ENCODE measurements around the gene EIF4G3. TPM values are rescaled to one million over a fixed set of nuclear protein-coding genes. Genes with fewer than 3 reads are reported as not detected.
"Not testable (repeated sequence)": the region's sequence is repeated elsewhere in the genome, so short reads cannot be mapped to it uniquely, and the experiment has no call there.

Gene EIF4G3
- total RNA-seq, 1 donor from 2014 or later, result 43.0 TPM

DNA sequence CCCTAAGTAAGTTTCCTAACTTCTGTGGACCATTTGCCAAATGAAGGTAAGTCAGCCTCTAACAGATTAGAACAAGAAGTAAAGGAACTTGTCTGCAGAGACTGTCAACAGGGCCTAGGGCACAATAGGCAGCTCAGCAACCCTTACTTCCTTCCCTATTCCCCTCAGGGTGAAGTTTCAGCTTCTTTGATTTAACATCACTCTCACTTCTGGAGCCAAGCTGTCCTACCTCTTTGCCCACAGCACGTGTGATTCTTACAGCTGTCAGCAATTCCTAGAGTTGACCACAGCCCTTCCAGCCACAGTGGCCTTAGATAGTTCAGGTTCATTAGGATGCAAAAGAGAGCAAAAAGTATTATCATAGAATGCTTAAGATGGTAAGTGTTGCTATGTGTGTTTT, 7.6 kb upstream of the EIF4G3 start:
- Histone ChIP-seq H3K27me3 (ENCODE audit: low read depth) (no peaks in the 10 kb centered on the region), H3K36me3 (no peaks in the 10 kb centered on the region), H3K4me1 (no peaks in the 10 kb centered on the region), H3K27ac (no peak overlapping the region), H3K4me3 (no peak overlapping the region), H3K9me3 (no peaks in the 10 kb centered on the region)
- ATAC-seq (peak; percentile 23 to 69), DNase-seq (no peak)
- intact Hi-C loops (cut with DNase I), result no loop called here
- TF ChIP-seq, protein P1, sequence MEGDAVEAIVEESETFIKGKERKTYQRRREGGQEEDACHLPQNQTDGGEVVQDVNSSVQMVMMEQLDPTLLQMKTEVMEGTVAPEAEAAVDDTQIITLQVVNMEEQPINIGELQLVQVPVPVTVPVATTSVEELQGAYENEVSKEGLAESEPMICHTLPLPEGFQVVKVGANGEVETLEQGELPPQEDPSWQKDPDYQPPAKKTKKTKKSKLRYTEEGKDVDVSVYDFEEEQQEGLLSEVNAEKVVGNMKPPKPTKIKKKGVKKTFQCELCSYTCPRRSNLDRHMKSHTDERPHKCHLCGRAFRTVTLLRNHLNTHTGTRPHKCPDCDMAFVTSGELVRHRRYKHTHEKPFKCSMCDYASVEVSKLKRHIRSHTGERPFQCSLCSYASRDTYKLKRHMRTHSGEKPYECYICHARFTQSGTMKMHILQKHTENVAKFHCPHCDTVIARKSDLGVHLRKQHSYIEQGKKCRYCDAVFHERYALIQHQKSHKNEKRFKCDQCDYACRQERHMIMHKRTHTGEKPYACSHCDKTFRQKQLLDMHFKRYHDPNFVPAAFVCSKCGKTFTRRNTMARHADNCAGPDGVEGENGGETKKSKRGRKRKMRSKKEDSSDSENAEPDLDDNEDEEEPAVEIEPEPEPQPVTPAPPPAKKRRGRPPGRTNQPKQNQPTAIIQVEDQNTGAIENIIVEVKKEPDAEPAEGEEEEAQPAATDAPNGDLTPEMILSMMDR (IDR thresholded peaks at IDR 0.05), result no peak

DNA sequence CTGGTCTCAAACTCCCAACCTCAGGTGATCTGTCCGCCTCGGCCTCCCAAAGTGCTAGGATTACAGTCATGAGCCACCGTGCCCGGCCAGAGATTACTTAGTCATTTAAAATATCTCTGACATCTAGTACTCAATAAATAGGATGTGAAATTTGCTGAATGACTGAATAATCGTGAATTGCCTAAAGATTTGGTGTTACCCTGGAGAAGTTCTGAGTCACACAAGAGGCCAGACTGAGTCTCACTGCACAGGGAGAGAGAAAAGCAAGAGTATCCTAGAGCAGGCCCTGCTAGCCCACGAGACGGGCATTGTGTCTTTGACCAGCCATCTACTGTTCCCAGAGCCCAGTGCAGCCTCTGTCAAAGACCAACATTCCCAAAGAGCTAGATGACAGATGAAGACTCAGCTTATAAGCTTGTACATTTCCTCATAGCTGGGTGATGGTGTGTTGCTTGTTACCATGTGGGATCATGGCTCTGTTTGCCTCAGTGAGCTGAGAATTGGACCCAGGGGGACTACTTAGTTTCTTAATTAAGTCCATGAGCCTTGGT, 5.6 kb upstream of the EIF4G3 start:
- H3K36me3 ChIP-seq, result no peaks in the 10 kb centered on the region
- DNase-seq (no peak), ATAC-seq (no peak)
- no peak overlapping the region for H3K27ac ChIP-seq
- intact Hi-C loops (cut with DNase I), result no loop called here
- H3K9me3 ChIP-seq, result no peaks in the 10 kb centered on the region
- no peaks in the 10 kb centered on the region for H3K4me1 ChIP-seq
- no peak overlapping the region for H3K4me3 ChIP-seq
- no peaks in the 10 kb centered on the region for H3K27me3 ChIP-seq (ENCODE audit: low read depth)
- TF ChIP-seq, protein P1 (IDR thresholded peaks at IDR 0.05), result no peak

DNA sequence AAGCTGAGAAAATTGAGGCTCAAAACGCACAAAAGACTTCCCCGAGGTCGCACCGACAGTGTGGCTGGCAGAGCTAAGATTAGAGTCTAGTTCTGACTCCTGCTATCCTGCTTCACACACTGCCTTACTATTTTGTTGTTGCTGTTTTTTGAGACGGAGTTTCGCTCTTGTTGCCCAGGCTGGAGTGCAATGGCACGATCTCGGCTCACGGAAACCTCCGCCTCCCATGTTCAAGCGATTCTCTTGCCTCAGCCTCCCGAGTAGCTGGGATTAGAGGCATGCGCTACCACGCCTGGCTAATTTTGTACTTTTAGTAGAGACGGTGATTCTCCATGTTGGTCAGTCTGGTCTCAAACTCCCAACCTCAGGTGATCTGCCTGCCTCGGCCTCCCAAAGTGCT, 1.6 kb upstream of the EIF4G3 start:
- ATAC-seq; H3K27ac ChIP-seq; H3K27me3 ChIP-seq (ENCODE audit: low read depth); DNase-seq; H3K4me3 ChIP-seq; H3K9me3 ChIP-seq; intact Hi-C loops (cut with DNase I); H3K36me3 ChIP-seq: not testable (repeated sequence)
- H3K4me1 ChIP-seq, result peaks cover 21% of the 10 kb centered on the region

DNA sequence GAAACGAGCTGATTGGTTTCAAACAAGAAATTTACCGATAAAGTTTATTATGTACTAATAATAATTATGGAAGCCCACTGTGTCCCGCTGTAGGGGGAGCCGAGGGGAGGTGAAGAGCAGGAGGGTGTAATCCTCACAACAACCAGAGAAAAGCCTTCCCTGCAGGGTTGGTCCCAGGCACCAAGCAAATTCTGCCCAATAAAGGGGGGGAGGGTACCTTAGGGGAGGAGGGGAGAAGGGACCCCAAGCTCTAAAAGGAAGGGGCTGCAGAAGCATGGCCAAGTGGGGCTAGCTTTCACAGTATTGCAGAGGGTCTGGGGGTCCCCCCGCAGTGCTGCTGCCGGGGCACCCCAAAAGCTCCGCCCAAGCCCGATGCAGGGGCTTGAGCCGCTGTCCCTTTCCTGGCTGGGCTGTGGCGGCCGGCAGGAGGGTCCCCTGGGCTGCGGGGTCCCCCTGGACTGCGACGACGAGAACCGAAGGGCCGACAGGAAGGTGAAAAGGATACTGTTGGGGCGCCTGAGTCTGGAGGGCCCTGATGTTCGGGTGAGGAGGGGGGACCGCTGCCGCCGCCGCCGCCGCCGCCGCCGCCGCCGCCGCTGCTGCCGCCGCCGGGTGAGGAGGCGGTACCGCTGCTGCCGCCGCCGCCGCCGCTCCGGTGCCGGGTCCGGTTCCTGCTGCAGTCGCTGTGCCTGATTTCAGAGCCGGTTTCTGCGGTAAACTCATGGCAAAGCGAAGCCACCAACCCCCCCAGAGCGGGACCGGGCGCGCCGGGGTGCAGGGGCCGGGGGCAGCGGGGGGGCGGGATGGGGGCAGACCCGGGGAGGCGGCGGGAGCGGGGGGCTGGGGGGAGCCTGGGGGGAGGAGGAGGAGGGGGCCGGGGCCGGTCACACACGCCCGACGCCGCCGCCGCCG, 771 bp downstream of the EIF4G3 start:
- DNase-seq, result peak; percentile 65
- no peaks in the 10 kb centered on the region for H3K27me3 ChIP-seq (ENCODE audit: low read depth)
- peaks cover 26% of the 10 kb centered on the region for H3K4me1 ChIP-seq
- H3K36me3 ChIP-seq, result no peaks in the 10 kb centered on the region
- ATAC-seq, result peak in 1 of 2 donors; percentile 16
- TF ChIP-seq, protein P1 (IDR thresholded peaks at IDR 0.05), result no peak
- H3K9me3 ChIP-seq, result no peaks in the 10 kb centered on the region
- H3K4me3 ChIP-seq, result peak overlapping the region; percentile 89
- peak overlapping the region; percentile 93 for H3K27ac ChIP-seq
- intact Hi-C loops (cut with DNase I), result no loop called here

DNA sequence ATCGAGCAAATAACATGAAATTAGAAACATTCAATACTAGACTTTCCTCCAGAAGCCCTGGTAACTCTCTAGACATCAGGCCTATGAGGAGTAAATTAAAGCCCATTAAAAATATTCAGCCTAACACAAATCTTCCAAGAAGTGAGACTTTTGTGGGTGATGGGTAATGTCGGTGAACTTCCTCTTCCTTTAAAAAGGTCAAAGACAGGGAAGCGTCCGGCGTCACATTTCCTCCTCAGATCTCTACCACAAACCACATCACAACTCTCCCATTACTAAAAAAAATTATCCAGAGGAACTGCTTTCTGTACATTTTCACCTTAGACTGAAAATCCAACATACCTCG, 1.4 kb downstream of the EIF4G3 start:
- DNase-seq, result peak; percentile 79
- peaks cover 29% of the 10 kb centered on the region for H3K4me1 ChIP-seq
- peak in 1 of 2 donors; percentile 14 for ATAC-seq
- H3K4me3 ChIP-seq, result peak overlapping the region; percentile 89
- H3K27ac ChIP-seq, result peak overlapping the region; percentile 93
- TF ChIP-seq, protein P1 (IDR thresholded peaks at IDR 0.05), result no peak
- intact Hi-C loops (cut with DNase I), result no loop called here
- H3K27me3 ChIP-seq (ENCODE audit: low read depth), result no peaks in the 10 kb centered on the region
- no peaks in the 10 kb centered on the region for H3K36me3 ChIP-seq
- H3K9me3 ChIP-seq, result no peaks in the 10 kb centered on the region

All from lower lobe of right lung (tissue), 2 donors.